ENCODE measurements around the gene DNAJB8.

DNA sequence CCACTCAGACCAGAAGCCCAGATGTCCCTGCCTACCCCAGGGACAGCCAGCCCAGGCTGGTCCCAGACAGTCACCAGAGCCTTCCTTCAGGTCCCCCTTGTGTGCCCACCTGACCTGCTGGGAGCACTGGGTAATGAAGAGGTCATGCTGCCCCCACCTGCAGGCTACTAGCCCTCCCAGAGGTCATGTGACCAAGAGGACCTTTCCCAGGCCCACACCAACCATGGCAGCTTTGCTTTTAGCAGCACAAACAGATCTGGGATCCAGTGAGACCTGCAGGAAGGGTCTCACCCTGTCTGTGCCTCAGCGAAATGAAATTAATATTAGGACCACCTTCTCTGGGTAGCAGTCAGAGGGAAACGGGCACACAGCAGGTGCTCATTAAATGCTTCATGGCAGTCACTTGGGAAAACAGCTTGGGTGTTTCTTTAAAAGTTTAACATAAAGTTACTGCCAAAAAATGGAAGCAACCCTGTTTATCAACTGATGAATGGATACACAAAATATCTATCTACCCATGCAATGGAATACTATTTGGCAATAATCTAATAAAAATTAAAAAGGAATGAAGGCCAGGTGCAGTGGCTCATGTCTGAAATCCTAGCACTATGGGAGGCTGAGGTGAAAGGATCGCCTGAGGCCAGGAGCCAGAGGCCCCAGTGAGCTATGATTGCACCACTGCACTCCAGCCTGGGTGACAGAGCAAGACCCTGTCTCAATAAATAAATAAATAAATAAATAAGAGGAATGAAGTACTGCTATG lies 43.7 kb downstream of the DNAJB8 start:
- TF ChIP-seq, protein P1, sequence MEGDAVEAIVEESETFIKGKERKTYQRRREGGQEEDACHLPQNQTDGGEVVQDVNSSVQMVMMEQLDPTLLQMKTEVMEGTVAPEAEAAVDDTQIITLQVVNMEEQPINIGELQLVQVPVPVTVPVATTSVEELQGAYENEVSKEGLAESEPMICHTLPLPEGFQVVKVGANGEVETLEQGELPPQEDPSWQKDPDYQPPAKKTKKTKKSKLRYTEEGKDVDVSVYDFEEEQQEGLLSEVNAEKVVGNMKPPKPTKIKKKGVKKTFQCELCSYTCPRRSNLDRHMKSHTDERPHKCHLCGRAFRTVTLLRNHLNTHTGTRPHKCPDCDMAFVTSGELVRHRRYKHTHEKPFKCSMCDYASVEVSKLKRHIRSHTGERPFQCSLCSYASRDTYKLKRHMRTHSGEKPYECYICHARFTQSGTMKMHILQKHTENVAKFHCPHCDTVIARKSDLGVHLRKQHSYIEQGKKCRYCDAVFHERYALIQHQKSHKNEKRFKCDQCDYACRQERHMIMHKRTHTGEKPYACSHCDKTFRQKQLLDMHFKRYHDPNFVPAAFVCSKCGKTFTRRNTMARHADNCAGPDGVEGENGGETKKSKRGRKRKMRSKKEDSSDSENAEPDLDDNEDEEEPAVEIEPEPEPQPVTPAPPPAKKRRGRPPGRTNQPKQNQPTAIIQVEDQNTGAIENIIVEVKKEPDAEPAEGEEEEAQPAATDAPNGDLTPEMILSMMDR (IDR thresholded peaks at IDR 0.05) = no peak
- no peak for TF ChIP-seq POLR2A (IDR thresholded peaks at IDR 0.05)
